ENCODE measurements around the gene UBTD1. TPM values are rescaled to one million over a fixed set of nuclear protein-coding genes. Genes with fewer than 3 reads are reported as not detected.

The UBTD1 gene
- total RNA-seq, 1 experiment from 2014 or later: 19.0 TPM

- H2AK5ac ChIP-seq (ENCODE audit: insufficient read length, low read length): no peak overlapping the region
- Mint-ChIP-seq H3K27ac (no peak overlapping the region), H3K9me3 (no peaks in the 10 kb centered on the region), H3K4me3 (no peak overlapping the region), H3K4me1 (no peaks in the 10 kb centered on the region), H3K27me3 (ENCODE audit: low read depth) (no peaks in the 10 kb centered on the region), H3K36me3 (ENCODE audit: insufficient read depth in 1 of 3, low read depth in 3 of 3) (peaks cover 33 to 90% (median 72%) of the 10 kb centered on the region in 3 experiments)
- H3T11ph ChIP-seq (ENCODE audit: low read length): no peak overlapping the region
- no peak overlapping the region for H2AFZ ChIP-seq (ENCODE audit: low read length)
- H3K4ac ChIP-seq (ENCODE audit: low read depth, low read length): no peak overlapping the region
- no peak overlapping the region for H3K4me2 ChIP-seq (ENCODE audit: insufficient read depth, insufficient read length, low read length)
- no peaks in the 10 kb centered on the region for H3K79me2 ChIP-seq (ENCODE audit: insufficient read depth, low read length)
- no peaks in the 10 kb centered on the region for H3K27me3 ChIP-seq (ENCODE audit: insufficient read depth, low read length)
- H3K14ac ChIP-seq (ENCODE audit: insufficient read depth, low read length): no peak overlapping the region
- no peak overlapping the region for H2BK15ac ChIP-seq (ENCODE audit: low read depth, low read length)
- no peak overlapping the region for H2BK5ac ChIP-seq (ENCODE audit: insufficient read length, low read length)
- DNase-seq: no peak
- no peaks in the 10 kb centered on the region for H3K79me1 ChIP-seq (ENCODE audit: insufficient read depth, low read depth, low read length, poor library complexity, severe bottlenecking)
- H3K18ac ChIP-seq (ENCODE audit: insufficient read length, low read depth, low read length): no peak overlapping the region
- H2BK120ac ChIP-seq (ENCODE audit: low read depth, low read length, poor library complexity, severe bottlenecking): no peak overlapping the region
- H3K27ac ChIP-seq (ENCODE audit: insufficient read length, low read depth, low read length): no peak overlapping the region
- H4K5ac ChIP-seq (ENCODE audit: insufficient read length, low read depth, low read length): no peak overlapping the region
- no peak overlapping the region for H3K56ac ChIP-seq (ENCODE audit: insufficient read length, low read depth, low read length)
- no peak overlapping the region for H2BK12ac ChIP-seq (ENCODE audit: insufficient read length, low read depth, low read length)
- H3K23me2 ChIP-seq (ENCODE audit: insufficient read length, low read depth, low read length, poor library complexity, severe bottlenecking): no peaks in the 10 kb centered on the region
- no peak overlapping the region for H4K8ac ChIP-seq (replicated peaks; ENCODE audit: insufficient read length, low read depth, low read length)
- no peak overlapping the region for H2BK20ac ChIP-seq (ENCODE audit: low read depth, low read length, poor library complexity, severe bottlenecking)
- no peak for TF ChIP-seq CTCF (conservative IDR thresholded peaks at IDR 0.05)
- H3K23ac ChIP-seq (ENCODE audit: insufficient read length, low read depth, low read length): no peak overlapping the region
- no peak overlapping the region for H4K91ac ChIP-seq (ENCODE audit: insufficient read length, low read depth, low read length)
- H4K20me1 ChIP-seq (ENCODE audit: control insufficient read depth, insufficient read depth, insufficient read length): no peaks in the 10 kb centered on the region
- no peak overlapping the region for H3K9ac ChIP-seq (ENCODE audit: extremely low read depth, insufficient read length, low read length)
- H3K4me1 ChIP-seq (ENCODE audit: insufficient read depth, low read length): no peaks in the 10 kb centered on the region
- no peaks in the 10 kb centered on the region for H3K9me3 ChIP-seq (ENCODE audit: control insufficient read depth, low read depth, low read length)
- WGBS (ENCODE audit: extremely low coverage, insufficient read length, low lambda C conversion rate): no CpG with 5 or more reads among the region's 7 CpGs
These were observed 32.7 kb upstream of the UBTD1 start for GRCh38 chr10:97465982-97466381.
